Hepatocyte (in vitro differentiated cells): Measurements from ENCODE around the gene IRF2BPL.

Experiments
- EZH2 ChIP-seq: fragments of 200-600 bp; sonication (generic); IDR thresholded peaks from 2 replicates; pipeline ENCODE4 v1.6.1; 2016; ENCODE audit warnings: antibody characterized with exemption, mild to moderate bottlenecking, borderline replicate concordance
- EZH2phosphoT487 ChIP-seq: fragments of 200-600 bp; sonication (generic); IDR thresholded peaks from one replicate; pipeline ENCODE4 v1.6.1; 2018; ENCODE audit warnings: antibody characterized with exemption, mild to moderate bottlenecking, low read depth, moderate library complexity; ENCODE audit not compliant: unreplicated experiment, severe bottlenecking
- TF ChIP-seq, protein P1 (sequence below): fragments of 200-600 bp; sonication (generic); IDR thresholded peaks from 2 replicates; pipeline ENCODE4 v1.5.1; 2016; ENCODE audit warnings: antibody characterized with exemption, mild to moderate bottlenecking; ENCODE audit not compliant: poor library complexity

DNA sequence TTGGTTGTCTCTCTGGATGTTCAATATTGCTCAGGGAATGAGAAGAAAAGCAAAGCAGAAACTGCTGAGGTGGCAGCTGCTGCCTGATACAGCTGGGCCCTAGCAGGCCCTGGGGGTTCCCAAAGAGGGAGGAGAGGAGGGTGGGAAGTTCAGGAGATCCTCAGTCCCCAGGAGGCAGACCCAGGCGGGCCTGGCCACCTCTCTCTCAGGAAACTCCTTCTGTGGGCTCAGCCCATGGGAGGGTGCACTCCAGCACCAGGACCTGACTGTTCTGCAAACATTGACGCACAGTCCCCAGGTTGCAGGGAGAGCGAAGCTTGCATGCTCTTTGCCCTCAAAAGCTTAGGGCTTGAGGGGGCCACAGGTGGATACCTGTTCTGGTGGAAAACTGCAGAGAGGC lies 29.6 kb downstream of the IRF2BPL start:
- TF ChIP-seq, protein P1, sequence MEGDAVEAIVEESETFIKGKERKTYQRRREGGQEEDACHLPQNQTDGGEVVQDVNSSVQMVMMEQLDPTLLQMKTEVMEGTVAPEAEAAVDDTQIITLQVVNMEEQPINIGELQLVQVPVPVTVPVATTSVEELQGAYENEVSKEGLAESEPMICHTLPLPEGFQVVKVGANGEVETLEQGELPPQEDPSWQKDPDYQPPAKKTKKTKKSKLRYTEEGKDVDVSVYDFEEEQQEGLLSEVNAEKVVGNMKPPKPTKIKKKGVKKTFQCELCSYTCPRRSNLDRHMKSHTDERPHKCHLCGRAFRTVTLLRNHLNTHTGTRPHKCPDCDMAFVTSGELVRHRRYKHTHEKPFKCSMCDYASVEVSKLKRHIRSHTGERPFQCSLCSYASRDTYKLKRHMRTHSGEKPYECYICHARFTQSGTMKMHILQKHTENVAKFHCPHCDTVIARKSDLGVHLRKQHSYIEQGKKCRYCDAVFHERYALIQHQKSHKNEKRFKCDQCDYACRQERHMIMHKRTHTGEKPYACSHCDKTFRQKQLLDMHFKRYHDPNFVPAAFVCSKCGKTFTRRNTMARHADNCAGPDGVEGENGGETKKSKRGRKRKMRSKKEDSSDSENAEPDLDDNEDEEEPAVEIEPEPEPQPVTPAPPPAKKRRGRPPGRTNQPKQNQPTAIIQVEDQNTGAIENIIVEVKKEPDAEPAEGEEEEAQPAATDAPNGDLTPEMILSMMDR = no peak
- no peak for TF ChIP-seq EZH2
- no peak for TF ChIP-seq EZH2phosphoT487
